ENCODE measurements around the gene CALCOCO2. TPM values are rescaled to one million over a fixed set of nuclear protein-coding genes. Genes with fewer than 3 reads are reported as not detected.
A peak's percentile ranks its signal among the peaks of the same experiment; 100 is the strongest.
"Not testable (repeated sequence)": the region's sequence is repeated elsewhere in the genome, so short reads cannot be mapped to it uniquely, and the experiment has no call there.

Gene CALCOCO2
- total RNA-seq, 1 experiment from 2014 or later, result 23.1 TPM

DNA sequence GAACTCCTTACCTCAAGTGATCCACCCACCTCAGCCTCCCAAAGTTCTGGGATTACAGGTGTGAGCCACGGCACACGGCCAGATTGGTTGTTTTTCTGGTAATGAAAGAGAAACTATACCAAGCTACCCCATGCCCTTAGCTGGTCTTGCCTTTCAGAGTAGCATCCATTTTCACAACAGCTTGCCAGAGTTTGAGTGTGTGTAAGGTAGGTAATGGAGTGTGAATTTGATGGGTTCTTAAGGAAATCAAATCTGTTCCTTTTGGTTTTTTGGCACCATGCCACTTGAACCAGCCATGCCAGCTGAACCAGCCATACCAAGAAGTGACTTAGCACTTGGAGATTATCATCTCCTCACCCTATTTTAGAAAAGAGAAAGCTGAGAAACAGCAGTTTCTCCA, 5.1 kb downstream of the CALCOCO2 start:
- Histone ChIP-seq H4K91ac (ENCODE audit: insufficient read length, low read depth, low read length) (no peak overlapping the region), H3K23me2 (ENCODE audit: insufficient read length, low read depth, low read length, poor library complexity, severe bottlenecking) (peaks cover 4% of the 10 kb centered on the region), H2BK15ac (ENCODE audit: low read depth, low read length) (0 out of 2 replicates have a peak overlapping the region, but pooled peaks have one; percentile 89), H3K79me1 (ENCODE audit: insufficient read depth, low read depth, low read length, poor library complexity, severe bottlenecking) (no peaks in the 10 kb centered on the region), H3K4ac (ENCODE audit: low read depth, low read length) (no peak overlapping the region), H2BK20ac (ENCODE audit: low read depth, low read length, poor library complexity, severe bottlenecking) (no peak overlapping the region), H3K9me3 (ENCODE audit: control insufficient read depth, low read depth, low read length) (no peaks in the 10 kb centered on the region), H2AFZ (ENCODE audit: low read length) (no peak overlapping the region), H3T11ph (ENCODE audit: low read length) (no peak overlapping the region), H3K56ac (ENCODE audit: insufficient read length, low read depth, low read length) (no peak overlapping the region), H3K9ac (ENCODE audit: extremely low read depth, insufficient read length, low read length) (no peak overlapping the region), H3K23ac (ENCODE audit: insufficient read length, low read depth, low read length) (no peak overlapping the region), H3K27me3 (ENCODE audit: insufficient read depth, low read length) (no peaks in the 10 kb centered on the region), H2BK12ac (ENCODE audit: insufficient read length, low read depth, low read length) (no peak overlapping the region), H3K4me2 (ENCODE audit: insufficient read depth, insufficient read length, low read length) (no peak overlapping the region), H3K79me2 (ENCODE audit: insufficient read depth, low read length) (no peaks in the 10 kb centered on the region), H3K27ac (ENCODE audit: insufficient read length, low read depth, low read length) (no peak overlapping the region), H4K5ac (ENCODE audit: insufficient read length, low read depth, low read length) (no peak overlapping the region), H3K4me1 (ENCODE audit: insufficient read depth, low read length) (no peaks in the 10 kb centered on the region), H2BK120ac (ENCODE audit: low read depth, low read length, poor library complexity, severe bottlenecking) (no peak overlapping the region), H3K14ac (ENCODE audit: insufficient read depth, low read length) (no peak overlapping the region), H2AK5ac (ENCODE audit: insufficient read length, low read length) (no peak overlapping the region), H4K8ac (replicated peaks; ENCODE audit: insufficient read length, low read depth, low read length) (no peak overlapping the region), H2BK5ac (ENCODE audit: insufficient read length, low read length) (no peak overlapping the region), H4K20me1 (ENCODE audit: control insufficient read depth, insufficient read depth, insufficient read length) (no peaks in the 10 kb centered on the region), H3K18ac (ENCODE audit: insufficient read length, low read depth, low read length) (no peak overlapping the region)
- Mint-ChIP-seq H3K4me1 (peaks cover 7 to 9% of the 10 kb centered on the region in 2 experiments), H3K27me3 (ENCODE audit: low read depth) (no peaks in the 10 kb centered on the region), H3K36me3 (ENCODE audit: insufficient read depth in 1 of 3, low read depth in 3 of 3) (no peaks in the 10 kb centered on the region), H3K9me3 (no peaks in the 10 kb centered on the region), H3K27ac (no peak overlapping the region), H3K4me3 (no peak overlapping the region)
- TF ChIP-seq, protein P1, sequence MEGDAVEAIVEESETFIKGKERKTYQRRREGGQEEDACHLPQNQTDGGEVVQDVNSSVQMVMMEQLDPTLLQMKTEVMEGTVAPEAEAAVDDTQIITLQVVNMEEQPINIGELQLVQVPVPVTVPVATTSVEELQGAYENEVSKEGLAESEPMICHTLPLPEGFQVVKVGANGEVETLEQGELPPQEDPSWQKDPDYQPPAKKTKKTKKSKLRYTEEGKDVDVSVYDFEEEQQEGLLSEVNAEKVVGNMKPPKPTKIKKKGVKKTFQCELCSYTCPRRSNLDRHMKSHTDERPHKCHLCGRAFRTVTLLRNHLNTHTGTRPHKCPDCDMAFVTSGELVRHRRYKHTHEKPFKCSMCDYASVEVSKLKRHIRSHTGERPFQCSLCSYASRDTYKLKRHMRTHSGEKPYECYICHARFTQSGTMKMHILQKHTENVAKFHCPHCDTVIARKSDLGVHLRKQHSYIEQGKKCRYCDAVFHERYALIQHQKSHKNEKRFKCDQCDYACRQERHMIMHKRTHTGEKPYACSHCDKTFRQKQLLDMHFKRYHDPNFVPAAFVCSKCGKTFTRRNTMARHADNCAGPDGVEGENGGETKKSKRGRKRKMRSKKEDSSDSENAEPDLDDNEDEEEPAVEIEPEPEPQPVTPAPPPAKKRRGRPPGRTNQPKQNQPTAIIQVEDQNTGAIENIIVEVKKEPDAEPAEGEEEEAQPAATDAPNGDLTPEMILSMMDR (conservative IDR thresholded peaks at IDR 0.05), result no peak
- no CpG with 5 or more reads among the region's 2 CpGs for WGBS (ENCODE audit: extremely low coverage, insufficient read length, low lambda C conversion rate)
- DNase-seq, result no peak

DNA sequence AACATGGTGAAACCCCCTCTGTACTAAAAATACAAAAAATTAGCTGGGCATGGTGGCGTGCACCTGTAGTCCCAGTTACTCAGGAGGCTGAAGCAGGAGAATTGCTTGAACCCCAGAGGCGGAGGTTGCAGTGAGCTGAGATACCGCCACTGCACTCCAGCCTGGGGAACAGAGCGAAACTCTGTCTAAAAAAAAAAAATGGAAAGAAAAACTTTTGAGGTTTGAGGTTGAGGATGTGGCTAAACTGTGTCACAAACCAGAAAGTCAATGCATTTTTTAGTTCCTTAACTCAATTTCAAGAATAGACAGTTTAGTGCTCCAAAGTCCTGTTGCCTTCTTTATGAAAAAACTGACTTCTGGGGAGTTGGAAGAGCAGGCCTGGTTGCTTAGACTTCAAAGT, 6.6 kb downstream of the CALCOCO2 start:
- H3K18ac ChIP-seq (ENCODE audit: insufficient read length, low read depth, low read length); H4K5ac ChIP-seq (ENCODE audit: insufficient read length, low read depth, low read length); H3K4ac ChIP-seq (ENCODE audit: low read depth, low read length); H2BK12ac ChIP-seq (ENCODE audit: insufficient read length, low read depth, low read length); H3K9ac ChIP-seq (ENCODE audit: extremely low read depth, insufficient read length, low read length); H3K56ac ChIP-seq (ENCODE audit: insufficient read length, low read depth, low read length); DNase-seq; H3T11ph ChIP-seq (ENCODE audit: low read length); H2AFZ ChIP-seq (ENCODE audit: low read length); H3K79me1 ChIP-seq (ENCODE audit: insufficient read depth, low read depth, low read length, poor library complexity, severe bottlenecking); H3K27ac ChIP-seq (ENCODE audit: insufficient read length, low read depth, low read length); H4K91ac ChIP-seq (ENCODE audit: insufficient read length, low read depth, low read length); H3K4me2 ChIP-seq (ENCODE audit: insufficient read depth, insufficient read length, low read length); H3K27ac Mint-ChIP-seq; H3K4me1 ChIP-seq (ENCODE audit: insufficient read depth, low read length); H4K20me1 ChIP-seq (ENCODE audit: control insufficient read depth, insufficient read depth, insufficient read length); H3K27me3 ChIP-seq (ENCODE audit: insufficient read depth, low read length); H3K23me2 ChIP-seq (ENCODE audit: insufficient read length, low read depth, low read length, poor library complexity, severe bottlenecking); H4K8ac ChIP-seq (replicated peaks; ENCODE audit: insufficient read length, low read depth, low read length); H2BK120ac ChIP-seq (ENCODE audit: low read depth, low read length, poor library complexity, severe bottlenecking); H3K9me3 Mint-ChIP-seq; H3K14ac ChIP-seq (ENCODE audit: insufficient read depth, low read length); H2BK5ac ChIP-seq (ENCODE audit: insufficient read length, low read length); H3K79me2 ChIP-seq (ENCODE audit: insufficient read depth, low read length); H3K36me3 Mint-ChIP-seq (ENCODE audit: insufficient read depth in 1 of 3, low read depth in 3 of 3); H3K27me3 Mint-ChIP-seq (ENCODE audit: low read depth); H2AK5ac ChIP-seq (ENCODE audit: insufficient read length, low read length); H3K4me3 Mint-ChIP-seq; H2BK15ac ChIP-seq (ENCODE audit: low read depth, low read length); H2BK20ac ChIP-seq (ENCODE audit: low read depth, low read length, poor library complexity, severe bottlenecking); H3K23ac ChIP-seq (ENCODE audit: insufficient read length, low read depth, low read length); H3K9me3 ChIP-seq (ENCODE audit: control insufficient read depth, low read depth, low read length): not testable (repeated sequence)
- no CpG with 5 or more reads among the region's 4 CpGs for WGBS (ENCODE audit: extremely low coverage, insufficient read length, low lambda C conversion rate)
- peaks cover 4 to 13% of the 10 kb centered on the region in 2 experiments for H3K4me1 Mint-ChIP-seq
